Ovary (tissue), 3 donors: ENCODE measurements around the gene GCN1.

ENCODE experiments used
- EP300 ChIP-seq: sonication (generic); formaldehyde crosslinking; IDR thresholded peaks from one replicate; pipeline ENCODE4 v1.6.1; 2017; ENCODE audit warnings: antibody characterized with exemption
- POLR2A ChIP-seq: fragments of 450-650 bp; IDR thresholded peaks from one replicate; pipeline ENCODE4 v1.6.1; 2017; ENCODE audit warnings: antibody characterized with exemption, mild to moderate bottlenecking, moderate library complexity
- TF ChIP-seq, protein P1 (sequence below), 3 donors: fragments of 450-650 bp in 2 of 3; fragments of 200-600 bp in 1 of 3; IDR thresholded peaks; one replicate each; pipeline versions ENCODE4 v1.5.1 to v1.8.0; 2016 to 2022; ENCODE audit warnings: antibody characterized with exemption in 3 of 3, mild to moderate bottlenecking in 1 of 3
- donor health status: DM: no; HTN: no; CAD: no.

DNA sequence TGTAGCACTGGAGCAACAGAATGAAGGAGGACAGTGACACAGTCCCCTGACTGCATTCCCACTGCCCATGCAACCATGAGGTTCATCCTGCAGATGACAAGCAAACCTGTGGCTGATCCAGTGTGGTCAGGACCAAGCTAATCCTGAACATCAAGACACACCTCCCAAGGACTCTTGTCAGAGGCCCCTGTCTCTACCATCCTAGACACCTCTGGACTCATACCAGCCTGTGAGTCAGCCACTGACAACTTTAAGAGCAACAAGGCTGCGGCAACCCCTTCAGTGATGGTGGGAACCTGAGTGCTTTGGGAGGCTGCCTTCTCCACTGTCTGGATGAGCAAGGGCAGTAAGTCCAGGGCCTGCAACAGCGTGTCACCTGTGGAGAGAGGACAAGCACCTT is 24.6 kb downstream of the GCN1 start:
- TF ChIP-seq, protein P1, sequence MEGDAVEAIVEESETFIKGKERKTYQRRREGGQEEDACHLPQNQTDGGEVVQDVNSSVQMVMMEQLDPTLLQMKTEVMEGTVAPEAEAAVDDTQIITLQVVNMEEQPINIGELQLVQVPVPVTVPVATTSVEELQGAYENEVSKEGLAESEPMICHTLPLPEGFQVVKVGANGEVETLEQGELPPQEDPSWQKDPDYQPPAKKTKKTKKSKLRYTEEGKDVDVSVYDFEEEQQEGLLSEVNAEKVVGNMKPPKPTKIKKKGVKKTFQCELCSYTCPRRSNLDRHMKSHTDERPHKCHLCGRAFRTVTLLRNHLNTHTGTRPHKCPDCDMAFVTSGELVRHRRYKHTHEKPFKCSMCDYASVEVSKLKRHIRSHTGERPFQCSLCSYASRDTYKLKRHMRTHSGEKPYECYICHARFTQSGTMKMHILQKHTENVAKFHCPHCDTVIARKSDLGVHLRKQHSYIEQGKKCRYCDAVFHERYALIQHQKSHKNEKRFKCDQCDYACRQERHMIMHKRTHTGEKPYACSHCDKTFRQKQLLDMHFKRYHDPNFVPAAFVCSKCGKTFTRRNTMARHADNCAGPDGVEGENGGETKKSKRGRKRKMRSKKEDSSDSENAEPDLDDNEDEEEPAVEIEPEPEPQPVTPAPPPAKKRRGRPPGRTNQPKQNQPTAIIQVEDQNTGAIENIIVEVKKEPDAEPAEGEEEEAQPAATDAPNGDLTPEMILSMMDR (IDR thresholded peaks at IDR 0.05) = no peak
- TF ChIP-seq EP300 (no peak), POLR2A (no peak)
